Fibroblast of lung (primary cell): Measurements from ENCODE around the gene SLC25A40.

Experiments used
- EZH2 ChIP-seq: IDR thresholded peaks from 2 replicates; pipeline ENCODE4 v1.5.1; 2012; ENCODE audit warnings: low read length, control low read depth, mild to moderate bottlenecking; ENCODE audit errors: missing control alignments
- TF ChIP-seq, protein P1 (sequence below), 2 donors: IDR thresholded peaks in 1 of 2; conservative IDR thresholded peaks in 1 of 2; 1 replicate in 1 of 2; 2 replicates in 1 of 2; pipeline ENCODE4 v1.5.1; 2011 to 2012; ENCODE audit warnings: low read length in 2 of 2, control low read depth in 1 of 2, inconsistent platforms in 1 of 2, low read depth in 1 of 2, mild to moderate bottlenecking in 1 of 2

- TF ChIP-seq, protein P1, sequence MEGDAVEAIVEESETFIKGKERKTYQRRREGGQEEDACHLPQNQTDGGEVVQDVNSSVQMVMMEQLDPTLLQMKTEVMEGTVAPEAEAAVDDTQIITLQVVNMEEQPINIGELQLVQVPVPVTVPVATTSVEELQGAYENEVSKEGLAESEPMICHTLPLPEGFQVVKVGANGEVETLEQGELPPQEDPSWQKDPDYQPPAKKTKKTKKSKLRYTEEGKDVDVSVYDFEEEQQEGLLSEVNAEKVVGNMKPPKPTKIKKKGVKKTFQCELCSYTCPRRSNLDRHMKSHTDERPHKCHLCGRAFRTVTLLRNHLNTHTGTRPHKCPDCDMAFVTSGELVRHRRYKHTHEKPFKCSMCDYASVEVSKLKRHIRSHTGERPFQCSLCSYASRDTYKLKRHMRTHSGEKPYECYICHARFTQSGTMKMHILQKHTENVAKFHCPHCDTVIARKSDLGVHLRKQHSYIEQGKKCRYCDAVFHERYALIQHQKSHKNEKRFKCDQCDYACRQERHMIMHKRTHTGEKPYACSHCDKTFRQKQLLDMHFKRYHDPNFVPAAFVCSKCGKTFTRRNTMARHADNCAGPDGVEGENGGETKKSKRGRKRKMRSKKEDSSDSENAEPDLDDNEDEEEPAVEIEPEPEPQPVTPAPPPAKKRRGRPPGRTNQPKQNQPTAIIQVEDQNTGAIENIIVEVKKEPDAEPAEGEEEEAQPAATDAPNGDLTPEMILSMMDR (conservative IDR thresholded peaks at IDR 0.05 in 1 of 2, IDR thresholded peaks at IDR 0.05 in 1 of 2; ENCODE audit: low read depth in 1 of 2, low read length in 2 of 2) = no peak
- no peak for TF ChIP-seq EZH2
Observed at GRCh38 chr7:87831097-87831496, 45.1 kb downstream of the SLC25A40 start.
